Mesothelial cell of epicardium (in vitro differentiated cells): ENCODE measurements around the gene PIWIL4. TPM values are rescaled to one million over a fixed set of nuclear protein-coding genes. Genes with fewer than 3 reads are reported as not detected.

Source experiments
- DNase-seq, 2 experiments: peaks; one replicate each; pipeline ENCODE4 v3.0.0; 2021; ENCODE audit warnings: low spot score in 2 of 2; ENCODE audit not compliant: unreplicated experiment in 2 of 2
- H3K27ac Mint-ChIP-seq: 2 replicates; pipeline ENCODE4 v1.8.0; 2021; ENCODE audit warnings: mixed read lengths
- H3K27me3 Mint-ChIP-seq: 2 replicates; pipeline ENCODE4 v1.8.0; 2021; ENCODE audit warnings: low read depth, mixed read lengths
- H3K36me3 Mint-ChIP-seq: 2 replicates; pipeline ENCODE4 v1.8.0; 2021; ENCODE audit warnings: mixed read lengths
- H3K4me1 Mint-ChIP-seq: 2 replicates; pipeline ENCODE4 v1.8.0; 2021; ENCODE audit warnings: mixed read lengths
- H3K4me3 Mint-ChIP-seq: 2 replicates; pipeline ENCODE4 v1.8.0; 2021; ENCODE audit warnings: mild to moderate bottlenecking, moderate library complexity, mixed read lengths
- H3K9me3 Mint-ChIP-seq: 2 replicates; pipeline ENCODE4 v1.8.0; 2021; ENCODE audit warnings: mixed read lengths
- total RNA-seq: library from RNA; stranded (reverse); gene quantifications from 3 replicates; pipeline ENCODE4 v1.2.1, GENCODE V29; 2021
- TF ChIP-seq, protein P1 (sequence below): fragments of 200-600 bp; sonication (generic); IDR thresholded peaks from one replicate; pipeline ENCODE4 v1.5.0; 2021; ENCODE audit warnings: antibody characterized with exemption; ENCODE audit not compliant: unreplicated experiment

The PIWIL4 gene
- total RNA-seq, 1 donor from 2014 or later, result 4.9 TPM

DNA sequence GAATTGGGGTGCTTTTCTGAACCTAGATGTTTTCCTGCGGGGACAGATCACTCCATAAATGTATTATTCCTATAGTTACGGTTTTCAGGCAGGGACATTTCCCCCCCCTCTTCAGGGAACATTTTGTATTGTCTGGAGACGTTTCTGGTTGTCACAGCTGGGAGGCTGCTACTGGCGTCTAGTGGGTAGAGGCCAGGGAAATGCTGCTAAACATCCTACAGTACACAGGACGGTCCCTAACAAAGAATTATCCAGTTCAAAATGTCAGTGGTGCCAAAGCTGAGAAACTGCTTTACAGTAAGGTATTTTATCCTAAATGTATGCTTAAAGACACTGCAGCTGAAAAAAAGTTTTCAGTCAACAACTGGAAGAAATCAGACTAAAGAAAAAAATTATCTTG lies 19.4 kb downstream of the PIWIL4 start:
- Mint-ChIP-seq H3K36me3 (peaks cover 3% of the 10 kb centered on the region), H3K4me1 (peaks cover 42% of the 10 kb centered on the region), H3K27ac (peak overlapping the region; percentile 87), H3K4me3 (no peak overlapping the region), H3K27me3 (no peaks in the 10 kb centered on the region), H3K9me3 (no peaks in the 10 kb centered on the region)
- TF ChIP-seq, protein P1, sequence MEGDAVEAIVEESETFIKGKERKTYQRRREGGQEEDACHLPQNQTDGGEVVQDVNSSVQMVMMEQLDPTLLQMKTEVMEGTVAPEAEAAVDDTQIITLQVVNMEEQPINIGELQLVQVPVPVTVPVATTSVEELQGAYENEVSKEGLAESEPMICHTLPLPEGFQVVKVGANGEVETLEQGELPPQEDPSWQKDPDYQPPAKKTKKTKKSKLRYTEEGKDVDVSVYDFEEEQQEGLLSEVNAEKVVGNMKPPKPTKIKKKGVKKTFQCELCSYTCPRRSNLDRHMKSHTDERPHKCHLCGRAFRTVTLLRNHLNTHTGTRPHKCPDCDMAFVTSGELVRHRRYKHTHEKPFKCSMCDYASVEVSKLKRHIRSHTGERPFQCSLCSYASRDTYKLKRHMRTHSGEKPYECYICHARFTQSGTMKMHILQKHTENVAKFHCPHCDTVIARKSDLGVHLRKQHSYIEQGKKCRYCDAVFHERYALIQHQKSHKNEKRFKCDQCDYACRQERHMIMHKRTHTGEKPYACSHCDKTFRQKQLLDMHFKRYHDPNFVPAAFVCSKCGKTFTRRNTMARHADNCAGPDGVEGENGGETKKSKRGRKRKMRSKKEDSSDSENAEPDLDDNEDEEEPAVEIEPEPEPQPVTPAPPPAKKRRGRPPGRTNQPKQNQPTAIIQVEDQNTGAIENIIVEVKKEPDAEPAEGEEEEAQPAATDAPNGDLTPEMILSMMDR, result no peak
- no peak for DNase-seq

DNA sequence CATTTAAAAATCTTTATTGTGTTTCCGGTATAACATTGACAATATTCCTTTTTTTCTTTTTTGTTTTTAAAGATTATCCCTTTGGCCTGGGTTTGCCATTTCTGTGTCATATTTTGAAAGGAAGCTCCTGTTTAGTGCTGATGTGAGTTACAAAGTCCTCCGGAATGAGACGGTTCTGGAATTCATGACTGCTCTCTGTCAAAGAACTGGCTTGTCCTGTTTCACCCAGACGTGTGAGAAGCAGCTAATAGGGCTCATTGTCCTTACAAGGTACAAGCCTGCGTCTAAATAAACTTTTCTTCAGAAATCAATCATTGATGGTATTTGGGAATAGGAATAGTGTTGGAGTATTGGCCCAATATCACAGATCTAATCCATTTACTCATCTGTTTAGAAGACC lies 19.8 kb downstream of the PIWIL4 start:
- DNase-seq, result no peak
- H3K9me3 Mint-ChIP-seq, result no peaks in the 10 kb centered on the region
- peaks cover 3% of the 10 kb centered on the region for H3K36me3 Mint-ChIP-seq
- TF ChIP-seq, protein P1, result no peak
- H3K27ac Mint-ChIP-seq, result peak overlapping the region; percentile 87
- peaks cover 42% of the 10 kb centered on the region for H3K4me1 Mint-ChIP-seq
- no peak overlapping the region for H3K4me3 Mint-ChIP-seq
- no peaks in the 10 kb centered on the region for H3K27me3 Mint-ChIP-seq

DNA sequence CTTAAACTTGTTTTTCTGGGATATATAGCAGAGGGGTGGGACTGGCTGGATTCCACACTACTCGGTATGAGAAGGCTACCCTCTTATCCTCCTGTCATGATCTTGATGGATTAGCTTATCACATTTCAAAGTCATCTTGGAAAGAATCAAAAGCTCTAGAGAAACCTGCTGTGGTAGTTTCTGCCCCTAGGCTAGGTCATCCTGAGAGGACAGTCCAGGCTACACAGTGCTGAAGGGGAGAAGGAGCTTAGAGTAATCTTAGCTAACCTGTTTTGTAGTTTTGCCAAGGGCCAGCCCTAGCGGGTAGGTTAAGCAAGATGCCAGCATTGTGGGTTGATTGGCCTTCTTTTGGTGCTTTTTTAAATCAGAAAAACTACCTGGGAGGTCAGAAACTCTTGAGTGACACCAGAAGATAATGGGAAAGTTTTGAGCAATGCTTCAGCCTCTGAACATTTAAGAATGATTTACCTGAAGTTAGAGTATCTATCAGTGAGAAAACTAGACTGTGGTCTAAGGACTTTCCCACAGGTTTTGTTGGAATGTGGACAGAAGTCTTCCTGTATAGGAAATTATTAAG lies 21.3 kb downstream of the PIWIL4 start:
- Mint-ChIP-seq H3K4me1 (peaks cover 44% of the 10 kb centered on the region), H3K27ac (peak overlapping the region; percentile 73), H3K27me3 (no peaks in the 10 kb centered on the region), H3K4me3 (no peak overlapping the region), H3K36me3 (peaks cover 3% of the 10 kb centered on the region), H3K9me3 (no peaks in the 10 kb centered on the region)
- DNase-seq, result no peak
- TF ChIP-seq, protein P1, result no peak

DNA sequence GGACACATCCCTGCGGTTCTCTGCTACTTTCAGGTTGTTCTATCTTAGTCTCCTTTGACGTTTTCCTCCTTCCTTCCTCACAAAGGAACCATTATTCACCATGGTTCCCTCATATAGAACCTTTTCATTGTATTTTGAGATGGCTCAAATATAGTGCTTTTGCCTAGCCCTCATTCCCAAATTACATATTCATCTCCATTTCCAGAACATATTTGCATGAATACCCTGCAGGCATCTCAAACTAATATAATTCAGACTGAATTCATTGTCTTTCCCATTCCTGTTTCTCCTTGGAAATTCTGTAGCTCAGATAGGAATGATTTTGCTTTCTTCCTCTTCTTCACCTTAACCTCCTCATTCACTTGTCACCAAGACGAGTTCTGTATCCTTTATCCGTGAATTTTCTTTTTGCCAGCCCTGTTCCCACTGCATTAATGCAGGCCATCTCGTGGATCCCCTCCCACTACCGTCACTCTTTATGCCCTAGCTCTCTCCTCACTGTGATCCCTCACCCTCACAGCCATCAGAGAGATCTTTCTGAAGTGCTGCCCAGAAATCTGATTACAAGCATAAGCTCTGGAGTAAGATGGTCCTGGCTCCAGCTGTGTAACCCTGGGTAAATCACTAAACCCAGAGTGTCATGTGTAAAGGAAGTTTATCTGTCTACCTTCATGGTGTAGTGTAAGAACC lies 23.3 kb downstream of the PIWIL4 start:
- Mint-ChIP-seq H3K36me3 (peaks cover 6% of the 10 kb centered on the region), H3K27ac (peak overlapping the region; percentile 4), H3K9me3 (no peaks in the 10 kb centered on the region), H3K27me3 (no peaks in the 10 kb centered on the region), H3K4me1 (peaks cover 40% of the 10 kb centered on the region), H3K4me3 (no peak overlapping the region)
- TF ChIP-seq, protein P1, result no peak
- no peak for DNase-seq

DNA sequence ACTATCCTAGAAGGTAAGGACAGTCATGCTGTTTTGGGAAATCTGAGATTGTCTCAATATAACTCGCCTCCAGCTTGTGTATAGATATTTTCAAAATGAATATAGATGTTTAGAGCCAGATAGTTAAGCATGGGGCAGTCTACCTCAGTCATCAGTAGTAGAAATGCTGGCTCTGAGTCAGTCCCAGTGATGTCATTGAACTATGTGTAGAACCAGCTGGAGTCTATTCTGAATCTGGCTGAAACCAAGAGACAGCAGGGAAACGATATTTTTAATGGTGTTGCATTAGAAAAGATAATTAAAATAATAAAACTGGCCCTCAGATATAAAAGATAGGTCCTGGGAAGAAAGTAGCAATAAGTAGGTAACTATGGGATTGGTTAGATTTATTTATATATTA lies 25.9 kb downstream of the PIWIL4 start:
- Mint-ChIP-seq H3K4me1 (peaks cover 17% of the 10 kb centered on the region), H3K4me3 (no peak overlapping the region), H3K27me3 (no peaks in the 10 kb centered on the region), H3K9me3 (no peaks in the 10 kb centered on the region), H3K27ac (no peak overlapping the region), H3K36me3 (peaks cover 6% of the 10 kb centered on the region)
- TF ChIP-seq, protein P1, result no peak
- DNase-seq, result no peak
